SW480 (cell line): Measurements from ENCODE around the gene SPRED1.

Experiments used
- DNase-seq: peaks from one replicate; pipeline ENCODE4 v3.0.0-alpha.2; 2016; ENCODE audit warnings: low spot score

The SPRED1 gene

DNA sequence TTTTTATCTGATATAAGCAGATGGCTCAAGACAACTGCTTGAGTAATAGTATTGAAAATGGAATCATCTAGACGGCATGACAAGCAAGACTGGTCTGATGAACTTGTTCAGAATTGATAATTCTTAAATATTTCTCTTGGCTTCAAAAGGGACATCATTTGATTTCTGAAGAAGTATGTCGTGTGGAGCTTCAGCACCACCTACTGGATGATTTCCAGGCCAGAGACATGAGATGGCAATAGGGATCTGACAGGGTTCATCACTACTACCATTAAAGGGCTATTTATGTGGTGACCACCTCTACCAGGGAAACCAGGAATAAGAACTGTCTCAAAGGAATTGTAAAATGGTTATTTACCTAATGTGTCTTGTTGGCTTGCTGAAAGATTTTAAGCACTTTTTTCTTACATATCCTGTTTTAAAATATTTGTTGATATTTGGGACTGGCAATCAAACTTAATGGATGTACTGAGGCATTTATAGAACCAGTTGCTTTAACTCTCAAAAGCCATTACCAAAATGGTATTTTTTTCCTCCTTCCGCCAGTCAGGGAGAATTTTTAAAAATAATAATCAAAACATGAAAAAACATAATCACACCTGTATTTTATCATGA is 101.8 kb downstream of the SPRED1 start:
- DNase-seq = peak; percentile 52

DNA sequence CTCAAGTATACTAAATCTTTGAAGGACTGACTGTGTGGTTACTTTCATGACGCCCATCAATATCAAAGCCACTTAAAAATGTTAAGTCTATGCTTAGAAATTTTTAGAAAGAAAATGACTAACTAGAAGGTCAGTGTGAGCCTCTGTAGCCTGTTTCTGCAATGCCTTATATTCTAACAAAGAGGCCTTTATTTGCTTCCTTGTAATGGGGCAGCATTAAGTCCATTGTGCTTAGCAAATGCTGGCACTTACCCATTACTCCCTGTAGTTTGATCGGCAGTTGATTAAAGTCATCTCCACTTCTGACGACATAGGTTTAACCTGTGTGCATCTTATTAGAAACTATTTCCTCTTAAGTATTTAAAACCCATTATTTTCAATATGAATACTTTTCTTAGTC is 109.7 kb downstream of the SPRED1 start:
- DNase-seq = no peak

DNA sequence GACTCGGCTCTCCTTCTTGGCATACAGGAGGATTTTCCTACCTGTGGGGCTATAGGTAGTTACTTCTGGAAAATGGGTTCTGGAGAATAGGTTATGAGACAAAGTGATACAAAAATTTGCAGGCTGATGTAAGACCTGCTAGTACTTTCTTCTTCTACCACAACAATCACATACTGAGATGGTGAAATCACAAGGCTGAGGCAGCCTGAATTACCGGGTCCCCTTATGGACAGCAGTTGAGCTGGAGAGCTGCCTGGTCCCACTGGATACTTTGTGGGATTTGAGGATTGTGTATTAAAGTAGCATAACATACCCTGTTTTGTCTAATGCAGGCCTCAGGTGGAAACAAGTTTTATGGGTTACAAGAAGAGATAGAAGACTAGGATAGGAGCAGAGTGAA is 114.8 kb downstream of the SPRED1 start:
- no peak for DNase-seq

DNA sequence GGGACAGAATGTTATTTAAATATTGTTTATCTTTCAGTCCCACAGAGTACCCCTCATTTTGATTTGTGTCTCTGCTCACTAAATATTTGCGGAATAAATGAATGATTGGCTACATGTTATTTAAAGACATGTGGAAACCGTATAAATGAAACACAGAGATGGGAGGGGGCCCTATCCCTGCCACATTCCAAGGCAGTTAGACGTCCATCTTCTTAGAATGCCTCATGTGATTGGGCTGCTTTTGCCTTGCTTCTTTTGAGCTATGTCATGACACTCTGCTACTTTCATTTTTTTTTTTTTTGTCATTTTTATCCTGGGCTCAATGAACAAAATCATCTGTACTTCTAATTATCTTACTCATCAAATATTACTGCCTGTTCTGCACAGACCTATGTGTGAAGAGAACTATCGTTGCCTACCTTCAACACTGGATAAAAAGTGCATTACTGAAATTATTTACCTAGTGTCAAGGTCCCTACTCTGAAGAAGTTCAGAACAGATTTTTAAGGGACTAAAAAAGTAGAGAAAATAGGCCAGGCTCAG is 117.4 kb downstream of the SPRED1 start:
- DNase-seq = no peak

DNA sequence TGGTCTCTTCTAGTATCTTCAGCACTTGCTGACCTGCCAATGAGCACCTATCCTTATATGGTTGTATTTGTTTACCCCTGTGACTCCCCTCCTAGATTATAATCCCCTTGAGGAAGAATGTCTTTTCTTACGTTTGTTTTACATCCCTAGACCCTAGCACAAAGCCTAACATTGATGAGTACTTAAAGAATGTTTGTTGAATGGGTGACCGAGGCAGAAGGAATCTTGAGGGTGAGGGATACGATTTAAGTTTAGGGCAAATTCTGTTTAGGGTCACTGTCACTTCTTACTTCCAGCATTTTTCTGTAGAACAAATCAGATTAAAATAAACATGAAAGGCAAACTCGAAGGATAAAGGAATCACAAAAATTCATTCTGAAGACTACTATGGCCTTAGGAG is 120.4 kb downstream of the SPRED1 start:
- DNase-seq = no peak

DNA sequence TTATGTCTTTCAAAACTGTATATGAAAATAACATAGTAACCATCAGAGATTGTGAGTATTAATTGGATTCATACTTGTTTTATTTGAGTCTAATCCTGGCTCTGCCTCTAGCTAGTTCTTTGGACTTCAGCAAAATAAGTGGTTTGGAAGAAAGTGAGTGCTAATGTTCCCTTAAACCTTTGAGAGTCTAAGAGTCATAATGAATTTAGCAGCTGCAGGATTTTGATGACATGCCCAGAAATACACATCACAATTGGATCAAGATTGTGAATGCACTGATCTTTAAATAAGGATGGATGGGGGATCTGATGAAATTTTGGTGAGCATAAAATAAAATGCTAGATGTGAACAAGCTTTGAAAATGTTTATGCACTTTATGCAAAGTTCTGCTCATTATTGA is 121.4 kb downstream of the SPRED1 start:
- DNase-seq = no peak

DNA sequence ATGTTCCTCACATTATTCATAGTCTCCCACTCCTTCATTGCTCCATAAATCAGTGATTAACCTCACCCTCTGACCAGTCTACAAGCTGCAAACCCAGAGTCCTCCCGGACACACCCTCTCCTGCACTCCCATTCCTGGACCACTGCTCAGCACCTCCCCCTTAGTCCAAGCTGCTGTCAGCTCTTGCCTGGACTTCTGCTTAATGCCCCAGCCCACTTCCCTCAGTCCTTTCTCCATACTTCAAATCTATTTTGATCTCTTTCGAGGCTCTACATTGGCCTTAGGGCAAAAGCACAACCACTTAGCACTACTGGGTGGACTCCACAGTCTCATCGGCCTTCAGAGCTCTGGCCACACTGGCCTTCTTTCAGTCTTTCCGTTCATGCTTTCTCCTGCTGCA is 121.9 kb downstream of the SPRED1 start:
- DNase-seq = no peak

DNA sequence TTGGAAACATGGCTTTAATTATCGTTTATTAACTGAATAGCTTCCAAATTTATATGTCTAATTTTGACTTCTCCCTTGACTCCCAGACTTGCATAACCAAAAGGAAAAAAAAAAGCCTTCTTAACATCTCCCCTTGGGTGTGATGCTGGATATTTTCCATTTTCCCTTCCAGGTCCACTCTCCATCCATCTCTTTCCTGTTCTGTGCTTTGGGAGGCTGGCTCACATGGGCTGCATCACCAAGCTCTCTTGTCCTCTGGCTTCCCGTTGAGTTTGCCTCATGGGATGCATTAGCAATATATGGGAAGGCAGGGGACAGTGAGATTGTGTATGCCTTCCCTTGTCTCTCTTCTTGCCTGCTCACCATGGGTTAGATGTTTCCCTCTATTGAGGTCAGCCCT is 123.4 kb downstream of the SPRED1 start:
- no peak for DNase-seq

DNA sequence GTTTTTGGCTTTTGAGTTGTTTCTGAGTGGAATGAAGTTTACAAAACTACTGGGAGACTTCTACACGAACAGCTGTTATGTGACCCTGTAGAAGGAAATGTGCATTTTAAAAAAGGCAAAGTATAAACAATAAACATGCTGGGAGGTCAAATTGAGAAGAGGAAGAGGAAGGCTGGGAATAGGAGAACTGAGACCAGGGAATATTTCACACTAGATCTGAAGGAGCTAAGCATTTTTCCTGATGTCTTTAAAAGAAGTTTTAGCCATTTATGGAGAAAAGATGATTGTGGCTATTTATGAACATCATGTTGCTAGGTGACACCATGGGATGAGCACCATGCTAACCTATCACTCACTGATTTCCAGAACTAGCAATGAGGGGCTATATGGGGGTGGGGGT is 125.0 kb downstream of the SPRED1 start:
- no peak for DNase-seq

DNA sequence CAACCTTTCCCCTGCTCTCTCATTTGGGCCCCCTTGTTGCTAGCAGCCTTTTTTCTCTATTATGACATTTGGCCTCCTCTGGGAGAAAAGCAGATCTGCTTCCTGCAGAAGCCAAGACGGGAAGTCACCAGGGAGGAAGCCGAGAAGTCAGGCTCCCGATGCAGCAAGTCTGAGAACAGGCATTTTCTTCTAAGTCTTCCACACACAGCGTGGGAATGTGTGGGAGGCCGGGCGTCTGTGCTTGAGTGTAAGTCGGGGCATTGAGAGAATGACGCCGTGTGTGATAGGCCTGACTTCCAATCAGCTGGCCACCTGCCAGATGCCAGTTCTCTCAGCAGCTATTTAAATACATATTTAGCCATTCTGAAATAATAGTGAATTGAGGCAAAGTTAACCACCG is 125.5 kb downstream of the SPRED1 start:
- no peak for DNase-seq

DNA sequence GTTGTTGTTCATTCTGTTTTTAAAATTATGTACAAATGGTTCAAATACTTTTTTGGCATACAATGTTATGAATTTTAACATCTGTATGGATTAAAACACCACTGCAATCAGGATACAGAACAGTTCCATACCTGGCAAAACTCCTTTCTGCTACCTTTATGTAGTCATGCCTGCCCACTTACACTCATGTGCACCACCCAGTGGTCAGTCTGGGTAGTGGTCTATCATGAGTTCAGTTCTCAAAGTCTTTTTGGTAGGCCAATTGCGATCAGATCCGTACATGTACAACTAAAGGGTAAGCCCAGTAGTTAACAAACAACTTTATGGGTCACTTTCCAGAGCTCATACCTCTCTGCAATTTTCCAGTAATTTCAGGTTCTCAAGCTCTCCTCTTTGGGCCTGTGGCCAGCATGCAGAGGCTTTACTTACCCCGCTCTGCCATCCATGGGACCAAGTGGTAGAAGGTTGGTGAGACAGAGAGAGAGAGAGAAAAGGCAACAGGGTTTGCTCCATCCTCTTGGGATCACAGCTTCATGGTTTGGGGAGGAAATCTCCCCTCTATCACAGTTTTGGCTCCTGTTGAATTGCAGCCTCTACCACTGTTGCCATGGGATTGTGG is 137.4 kb downstream of the SPRED1 start:
- DNase-seq = peak; percentile 23

DNA sequence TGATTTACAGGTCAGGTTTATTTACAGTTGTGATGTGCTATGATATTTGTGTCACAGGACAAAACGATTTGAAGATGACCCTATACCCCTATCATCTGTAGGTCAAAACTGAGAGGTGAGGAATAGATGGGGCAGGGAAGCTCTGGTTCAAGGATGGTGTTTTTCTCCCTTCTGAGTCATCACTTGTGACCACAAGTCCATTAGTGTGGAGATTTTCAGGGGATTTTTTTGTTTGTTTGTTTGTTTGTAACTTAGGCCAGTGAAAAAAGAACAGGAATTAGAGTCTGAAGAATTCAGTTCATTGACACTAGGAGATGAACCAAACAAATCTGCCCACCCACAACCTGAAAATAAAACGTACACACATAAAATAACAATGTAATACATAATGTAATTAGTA is 138.6 kb downstream of the SPRED1 start:
- no peak for DNase-seq

DNA sequence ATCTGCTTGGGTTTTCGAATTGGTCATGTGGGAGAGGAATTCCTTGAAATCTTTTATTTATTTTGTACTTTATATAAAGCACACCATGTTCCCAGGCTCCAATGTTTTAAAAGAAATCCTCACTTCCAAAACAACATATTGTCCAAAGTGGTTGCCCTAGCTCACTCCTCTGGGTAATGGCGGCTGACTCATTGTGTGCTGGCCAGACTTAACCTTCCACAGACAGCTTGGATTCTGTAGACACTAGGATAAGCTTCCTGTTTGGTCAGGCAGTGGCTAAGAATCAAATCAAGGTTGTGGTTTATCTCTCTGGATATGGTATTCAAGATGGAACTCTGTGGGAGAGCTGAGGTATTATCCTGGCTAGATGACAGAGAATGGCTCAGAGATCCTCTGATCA is 145.5 kb downstream of the SPRED1 start:
- DNase-seq = peak; percentile 36

DNA sequence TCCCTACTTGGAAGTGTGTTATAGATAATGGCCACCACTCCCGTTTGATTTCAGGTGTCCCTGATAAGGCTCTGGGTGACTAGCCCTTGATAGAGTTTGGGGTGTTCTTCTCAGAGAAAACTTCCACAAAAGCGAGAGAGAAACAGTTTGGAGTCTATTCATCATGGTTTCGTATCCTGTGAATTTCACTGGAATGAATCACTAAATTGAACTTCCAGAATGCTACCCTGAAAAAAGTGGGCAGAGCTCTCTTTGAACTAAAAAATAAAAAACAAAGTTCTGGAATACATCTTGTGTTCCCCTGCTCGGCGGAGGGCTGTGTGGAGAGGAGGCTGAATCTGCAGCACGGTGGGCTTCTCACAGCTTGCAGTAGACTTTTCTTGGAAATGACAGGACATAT is 148.5 kb downstream of the SPRED1 start:
- no peak for DNase-seq

DNA sequence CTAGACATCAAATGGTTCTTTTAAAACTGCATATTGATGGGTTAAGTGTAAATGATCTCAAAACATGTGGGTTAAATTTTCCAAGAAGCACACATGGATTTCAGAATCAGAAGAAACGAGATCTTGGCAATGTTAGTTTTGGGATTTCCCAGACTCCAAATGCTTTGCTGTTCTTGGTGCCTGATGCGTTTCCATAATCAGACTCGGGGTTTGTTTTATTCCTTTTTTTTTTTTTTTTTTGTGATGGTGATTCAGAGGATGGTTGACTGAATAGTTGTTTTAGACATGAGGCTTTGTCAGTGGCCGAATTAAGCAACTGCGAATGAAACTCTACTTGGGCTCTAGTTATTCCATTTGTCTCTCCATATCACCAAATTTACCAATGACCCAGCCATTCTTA is 149.1 kb downstream of the SPRED1 start:
- no peak for DNase-seq

DNA sequence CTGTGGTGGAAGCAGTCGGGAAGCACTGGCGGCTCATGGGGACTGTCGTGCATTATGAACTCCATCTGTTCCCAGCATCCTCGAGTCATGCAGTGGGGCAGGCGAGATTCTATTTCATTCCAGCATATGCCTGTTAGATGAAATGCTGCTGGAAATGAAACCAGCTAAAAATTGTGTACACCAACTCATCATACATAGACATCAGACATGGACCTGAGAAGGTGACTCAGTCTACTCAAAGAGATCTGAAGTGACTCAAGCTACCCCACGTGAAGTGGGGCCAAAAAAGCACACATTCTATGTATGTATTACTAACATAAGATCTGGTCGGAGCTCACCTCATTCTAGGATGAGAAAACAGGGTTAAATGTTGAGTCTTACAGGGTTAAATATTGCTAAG is 153.8 kb downstream of the SPRED1 start:
- DNase-seq = no peak
